LNCaP clone FGC (cell line): Measurements from ENCODE around the gene EXT2.

Source experiments
- DNase-seq: peaks from one replicate; pipeline ENCODE4 v3.0.0-alpha.2; 2011; ENCODE audit warnings: low read depth
- H3K4me3 ChIP-seq: 2 replicates; pipeline ENCODE4 v1.5.1; 2011; ENCODE audit warnings: mild to moderate bottlenecking, low read depth, low read length, control low read depth
- TF ChIP-seq, protein P1 (sequence below): IDR thresholded peaks from 2 replicates; pipeline ENCODE4 v1.5.1; 2012; ENCODE audit warnings: mild to moderate bottlenecking; ENCODE audit not compliant: control insufficient read depth, insufficient read depth; ENCODE audit errors: extremely low read depth

Gene EXT2

DNA sequence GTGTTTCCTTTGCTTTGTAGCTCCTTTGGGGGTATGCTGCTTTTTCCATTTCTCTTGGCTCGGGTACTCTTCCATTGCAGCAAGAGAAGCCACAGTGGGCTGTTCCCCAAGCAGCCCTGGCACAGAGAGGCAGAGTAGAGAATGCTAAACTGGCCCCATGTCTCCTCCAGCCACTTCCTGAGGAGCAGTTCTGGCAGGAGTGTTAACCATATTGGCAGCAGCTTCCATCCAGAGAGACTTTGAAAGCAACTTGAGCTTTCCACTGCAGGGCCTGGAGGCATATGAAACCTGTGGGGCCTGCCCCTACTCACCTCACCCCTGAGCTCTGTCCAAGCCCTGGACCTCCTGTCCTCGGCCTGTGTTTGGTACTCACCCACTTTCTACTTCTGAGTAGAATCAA lies 152.6 kb downstream of the EXT2 start:
- no peak for DNase-seq
- no peak overlapping the region for H3K4me3 ChIP-seq
- TF ChIP-seq, protein P1, sequence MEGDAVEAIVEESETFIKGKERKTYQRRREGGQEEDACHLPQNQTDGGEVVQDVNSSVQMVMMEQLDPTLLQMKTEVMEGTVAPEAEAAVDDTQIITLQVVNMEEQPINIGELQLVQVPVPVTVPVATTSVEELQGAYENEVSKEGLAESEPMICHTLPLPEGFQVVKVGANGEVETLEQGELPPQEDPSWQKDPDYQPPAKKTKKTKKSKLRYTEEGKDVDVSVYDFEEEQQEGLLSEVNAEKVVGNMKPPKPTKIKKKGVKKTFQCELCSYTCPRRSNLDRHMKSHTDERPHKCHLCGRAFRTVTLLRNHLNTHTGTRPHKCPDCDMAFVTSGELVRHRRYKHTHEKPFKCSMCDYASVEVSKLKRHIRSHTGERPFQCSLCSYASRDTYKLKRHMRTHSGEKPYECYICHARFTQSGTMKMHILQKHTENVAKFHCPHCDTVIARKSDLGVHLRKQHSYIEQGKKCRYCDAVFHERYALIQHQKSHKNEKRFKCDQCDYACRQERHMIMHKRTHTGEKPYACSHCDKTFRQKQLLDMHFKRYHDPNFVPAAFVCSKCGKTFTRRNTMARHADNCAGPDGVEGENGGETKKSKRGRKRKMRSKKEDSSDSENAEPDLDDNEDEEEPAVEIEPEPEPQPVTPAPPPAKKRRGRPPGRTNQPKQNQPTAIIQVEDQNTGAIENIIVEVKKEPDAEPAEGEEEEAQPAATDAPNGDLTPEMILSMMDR = no peak

DNA sequence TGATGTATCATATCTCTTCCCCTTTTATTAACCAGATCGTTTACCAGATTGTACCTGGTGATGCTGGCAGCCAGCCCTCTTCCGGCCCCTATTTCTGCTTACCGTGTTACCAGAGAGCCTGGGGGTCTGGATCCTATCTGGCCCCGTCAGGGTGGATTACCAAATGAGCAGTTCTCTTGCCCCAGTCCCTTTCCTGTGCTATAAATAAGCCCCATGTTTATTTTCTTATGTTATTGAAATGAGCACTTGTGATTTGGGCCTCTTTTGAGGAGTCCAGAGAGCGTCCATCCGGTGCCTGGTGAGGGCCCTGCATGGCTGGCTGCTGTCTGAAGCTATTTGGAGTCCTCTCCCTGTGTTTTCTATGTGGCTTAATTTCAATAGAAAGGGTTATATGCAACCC lies 154.9 kb downstream of the EXT2 start:
- no peak for DNase-seq
- TF ChIP-seq, protein P1 = no peak
- no peak overlapping the region for H3K4me3 ChIP-seq

DNA sequence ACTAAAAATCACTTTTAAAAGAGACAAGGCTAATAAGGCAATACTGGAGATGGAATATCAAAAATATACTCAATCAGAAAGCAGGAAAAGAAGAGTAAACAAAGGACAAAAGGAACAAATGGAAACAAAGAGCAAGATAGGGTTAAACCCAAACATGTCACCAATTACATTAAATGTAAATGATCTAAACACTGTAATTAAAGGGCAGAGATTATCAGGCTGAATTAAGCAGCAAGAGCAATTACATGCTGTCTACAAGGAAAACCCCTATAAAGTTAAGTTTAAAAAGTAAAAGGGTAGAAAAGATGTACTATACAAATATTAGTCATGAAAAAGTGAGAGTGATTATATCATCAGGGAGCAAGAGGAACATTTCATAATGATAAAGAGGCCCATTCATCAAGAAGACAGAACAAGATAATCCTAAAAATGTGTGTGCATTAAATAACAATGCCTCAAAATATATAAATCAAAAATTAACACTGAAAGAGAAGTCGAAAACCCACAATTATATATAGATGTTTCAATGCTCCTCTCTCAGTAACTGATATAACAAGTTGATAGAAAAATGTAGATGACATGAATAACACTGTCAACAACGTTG lies 157.6 kb downstream of the EXT2 start:
- no peak overlapping the region for H3K4me3 ChIP-seq
- no peak for DNase-seq
- TF ChIP-seq, protein P1 = no peak

DNA sequence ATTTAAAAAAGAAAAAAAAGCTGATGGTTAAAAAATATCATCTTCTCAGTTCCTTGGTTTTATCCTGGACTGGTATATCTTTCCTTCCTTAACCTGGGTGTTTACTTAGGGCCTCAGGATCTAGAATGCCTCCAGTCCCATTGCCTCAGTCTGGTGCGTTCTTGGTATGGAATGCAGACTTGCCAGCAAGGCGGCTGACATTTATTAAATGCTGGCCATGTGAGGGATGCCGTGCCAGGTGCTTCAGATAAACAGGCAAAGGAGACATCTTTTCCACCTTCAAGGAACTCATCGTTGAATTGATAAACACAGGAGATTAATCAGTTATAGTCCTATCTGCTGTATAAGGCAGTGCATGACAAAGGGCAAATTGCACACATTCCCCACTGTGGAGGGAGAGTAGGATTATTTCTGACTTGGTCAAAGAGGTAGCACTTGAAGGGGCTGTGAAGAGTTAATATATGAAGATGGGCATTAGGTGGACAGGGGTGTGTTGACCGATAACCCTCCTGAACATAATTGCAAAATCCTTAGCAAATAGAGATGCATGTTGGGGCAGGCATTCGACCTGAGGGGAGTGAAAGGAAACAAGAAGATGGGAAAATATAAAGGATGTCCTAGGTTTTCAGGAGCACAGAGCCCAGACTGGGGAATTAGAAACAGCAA lies 160.1 kb downstream of the EXT2 start:
- no peak for DNase-seq
- no peak overlapping the region for H3K4me3 ChIP-seq
- TF ChIP-seq, protein P1 = no peak

DNA sequence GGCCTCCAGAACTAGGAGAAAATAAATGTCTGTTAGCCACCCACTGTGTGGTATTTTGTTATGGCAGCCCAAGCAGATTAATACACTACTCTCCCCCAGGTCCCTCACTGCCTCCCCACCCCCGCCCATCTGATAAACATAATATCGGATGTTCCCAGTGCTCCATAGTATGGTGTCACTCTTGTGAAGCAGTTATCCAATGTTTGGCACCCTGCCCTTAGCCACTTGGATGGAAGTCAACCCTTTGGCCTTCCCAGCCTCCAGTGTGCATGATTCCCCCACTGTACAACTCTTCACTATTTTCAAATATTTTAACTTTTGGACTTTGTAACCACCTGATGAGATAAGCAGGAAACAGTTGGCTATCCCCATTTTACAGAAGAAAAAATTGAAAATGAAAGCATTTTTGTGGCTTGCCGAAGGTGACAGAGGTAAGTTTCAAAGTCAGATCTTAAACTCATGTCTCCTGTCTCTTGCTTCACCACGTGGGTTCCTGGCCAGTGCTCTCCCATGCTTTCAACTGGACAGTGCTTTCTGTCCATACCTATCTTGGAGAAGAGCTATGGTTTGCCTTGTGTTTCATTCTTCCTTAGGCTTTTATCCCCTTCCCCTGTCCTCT lies 161.3 kb downstream of the EXT2 start:
- TF ChIP-seq, protein P1 = no peak
- H3K4me3 ChIP-seq = no peak overlapping the region
- DNase-seq = no peak

DNA sequence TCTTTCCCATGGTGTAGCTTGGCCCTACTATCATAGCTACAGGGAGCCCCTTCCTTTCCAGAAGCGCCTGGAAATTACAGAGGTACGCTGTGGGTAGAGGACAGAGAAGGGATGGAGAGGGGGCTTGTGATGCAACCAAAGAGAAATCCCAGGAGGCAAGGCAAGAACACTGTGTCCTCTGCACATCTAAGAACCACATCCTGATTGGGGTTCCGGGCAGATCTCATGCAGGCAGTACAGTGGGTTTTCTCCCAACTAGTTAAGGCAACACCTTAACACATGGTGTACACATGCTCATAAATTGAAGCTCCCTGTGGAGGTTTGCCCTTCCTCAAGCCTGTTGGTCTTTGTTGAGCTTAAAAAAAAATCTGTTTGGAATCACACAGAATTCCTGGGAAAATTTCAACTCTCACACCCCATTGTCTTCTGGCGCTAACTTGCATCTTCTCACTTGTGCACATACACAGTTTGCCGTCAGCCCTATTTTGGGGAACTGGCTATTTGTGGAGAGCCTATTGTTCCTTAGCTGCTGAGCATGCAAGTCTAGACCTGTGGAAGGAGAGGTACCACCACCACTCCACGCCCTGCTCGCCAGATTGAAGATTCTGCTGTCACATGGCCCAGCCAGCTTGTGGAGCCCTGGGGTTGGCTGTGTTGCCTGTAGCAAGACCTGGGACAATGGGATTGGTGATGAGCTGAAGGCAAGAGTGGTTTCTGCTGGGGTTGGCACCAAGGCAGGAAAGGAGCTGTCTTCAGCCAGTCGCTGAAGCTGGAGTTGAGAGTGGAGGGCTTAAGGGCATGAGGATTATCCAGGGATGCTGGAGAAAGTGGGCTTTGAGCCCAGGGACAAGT lies 162.1 kb downstream of the EXT2 start:
- H3K4me3 ChIP-seq = no peak overlapping the region
- DNase-seq = no peak
- TF ChIP-seq, protein P1 = no peak
